Neural cell (in vitro differentiated cells): ENCODE results near the gene MAP3K19. TPM values are rescaled to one million over a fixed set of nuclear protein-coding genes. Genes with fewer than 3 reads are reported as not detected.

Experiments
- H2AFZ ChIP-seq: fragments of 200-600, 300-800 bp; sonication (generic), shearing (Covaris generic); 2 replicates; pipeline ENCODE4 v1.6.0; 2014; ENCODE audit warnings: low read depth, mild to moderate bottlenecking, antibody characterized with exemption, low read length, moderate library complexity
- H3F3A ChIP-seq: fragments of 200-600 bp; shearing (Covaris generic); 2 replicates; pipeline ENCODE4 v1.6.1; 2016; ENCODE audit warnings: mild to moderate bottlenecking, moderate library complexity, mixed read lengths, antibody characterized with exemption, low read length; ENCODE audit not compliant: insufficient read depth, poor library complexity, severe bottlenecking
- H3K27ac ChIP-seq: fragments of 200-600, 300-800 bp; sonication (generic), shearing (Covaris generic); 2 replicates; pipeline ENCODE4 v1.5.1; 2014; ENCODE audit warnings: mild to moderate bottlenecking, low read length, moderate library complexity
- H3K27me3 ChIP-seq: fragments of 300-800, 200-600 bp; sonication (generic), shearing (Covaris generic); 2 replicates; pipeline ENCODE4 v1.6.0; 2014; ENCODE audit warnings: mild to moderate bottlenecking, low read depth, low read length, moderate library complexity; ENCODE audit not compliant: insufficient read depth
- H3K36me3 ChIP-seq: fragments of 300-800, 200-600 bp; sonication (generic), shearing (Covaris generic); 2 replicates; pipeline ENCODE4 v1.5.1; 2014; ENCODE audit warnings: mild to moderate bottlenecking, antibody characterized with exemption, low read length, moderate library complexity; ENCODE audit not compliant: insufficient read depth
- H3K4me2 ChIP-seq: fragments of 300-800, 200-600 bp; sonication (generic), shearing (Covaris generic); 2 replicates; pipeline ENCODE4 v1.6.0; 2014; ENCODE audit warnings: mild to moderate bottlenecking, low read length
- H3K4me3 ChIP-seq: fragments of 300-800, 200-600 bp; sonication (generic), shearing (Covaris generic); 2 replicates; pipeline ENCODE4 v1.5.1; 2014; ENCODE audit warnings: mild to moderate bottlenecking, low read length, moderate library complexity
- H3K79me2 ChIP-seq: fragments of 200-600 bp; shearing (Covaris generic); replicated peaks from 2 replicates; pipeline ENCODE4 v1.6.0; 2014; ENCODE audit warnings: mild to moderate bottlenecking, low read length, moderate library complexity; ENCODE audit not compliant: insufficient read depth
- H3K9ac ChIP-seq: fragments of 300-800, 200-600 bp; sonication (generic), shearing (Covaris generic); 2 replicates; pipeline ENCODE4 v1.6.1; 2016; ENCODE audit warnings: mild to moderate bottlenecking, low read length, mixed read lengths
- H3K9me2 ChIP-seq: fragments of 200-600 bp; shearing (Covaris generic); 2 replicates; pipeline ENCODE4 v1.6.1; 2016; ENCODE audit warnings: mild to moderate bottlenecking, low read length, mixed read lengths; ENCODE audit not compliant: insufficient read depth
- H3K9me3 ChIP-seq: fragments of 200-600, 300-800 bp; sonication (generic), shearing (Covaris generic); 2 replicates; pipeline ENCODE4 v1.6.1; 2016; ENCODE audit warnings: mild to moderate bottlenecking, mixed run types, low read length, moderate library complexity, mixed read lengths
- H4K20me1 ChIP-seq: fragments of 200-600 bp; shearing (Covaris generic); 2 replicates; pipeline ENCODE4 v1.6.1; 2016; ENCODE audit warnings: mild to moderate bottlenecking, mixed run types; ENCODE audit not compliant: insufficient read depth
- CTCF ChIP-seq: fragments of 450-650 bp; IDR thresholded peaks from 2 replicates; pipeline ENCODE4 v1.5.1; 2014; ENCODE audit warnings: antibody characterized with exemption, mild to moderate bottlenecking, moderate library complexity; ENCODE audit not compliant: poor library complexity, severe bottlenecking
- EP300 ChIP-seq: fragments of 450-650 bp; conservative IDR thresholded peaks from 2 replicates; pipeline ENCODE4 v1.6.1; 2014; ENCODE audit warnings: antibody characterized with exemption, mild to moderate bottlenecking, moderate library complexity; ENCODE audit not compliant: poor library complexity, severe bottlenecking
- EZH2 ChIP-seq: fragments of 200-600, 300-800 bp; shearing (Covaris generic), sonication (generic); IDR thresholded peaks from 2 replicates; pipeline ENCODE4 v1.6.1; 2014; ENCODE audit warnings: antibody characterized with exemption, low read length, borderline replicate concordance, mild to moderate bottlenecking; ENCODE audit not compliant: insufficient read depth, poor library complexity, severe bottlenecking
- MXI1 ChIP-seq: fragments of 450-650 bp; conservative IDR thresholded peaks from 2 replicates; pipeline ENCODE4 v1.6.1; 2014; ENCODE audit warnings: antibody characterized with exemption, mild to moderate bottlenecking; ENCODE audit not compliant: poor library complexity, severe bottlenecking
- POLR2AphosphoS5 ChIP-seq: IDR thresholded peaks from 2 replicates; pipeline ENCODE4 v1.6.1; 2012
- RAD21 ChIP-seq: fragments of 450-650 bp; conservative IDR thresholded peaks from 2 replicates; pipeline ENCODE4 v1.6.1; 2014; ENCODE audit warnings: antibody characterized with exemption, mild to moderate bottlenecking, moderate library complexity
- REST ChIP-seq: IDR thresholded peaks from 2 replicates; pipeline ENCODE4 v1.6.1; 2012; ENCODE audit warnings: borderline replicate concordance
- SMC3 ChIP-seq: fragments of 450-650 bp; conservative IDR thresholded peaks from 2 replicates; pipeline ENCODE4 v1.6.1; 2014; ENCODE audit warnings: antibody characterized with exemption, mild to moderate bottlenecking, moderate library complexity; ENCODE audit not compliant: poor library complexity
- TAF1 ChIP-seq: IDR thresholded peaks from 2 replicates; pipeline ENCODE4 v1.6.1; 2012; ENCODE audit warnings: low read depth
- polyA plus RNA-seq: library from polyadenylated mRNA; depleted of rRNA; stranded (reverse); fragments of >200 nt; gene quantifications from 2 replicates; pipeline ENCODE4 v1.2.3, GENCODE V29; 2014

The MAP3K19 gene
- polyA plus RNA-seq, 1 donor from 2014 or later: not detected

- Histone ChIP-seq H3K9me2 (no peaks in the 10 kb centered on the region), H3K27ac (no peak overlapping the region), H3F3A (no peaks in the 10 kb centered on the region), H4K20me1 (peaks cover 14% of the 10 kb centered on the region), H3K9ac (no peak overlapping the region), H3K79me2 (peaks cover 95% of the 10 kb centered on the region), H3K9me3 (no peaks in the 10 kb centered on the region), H3K4me3 (no peak overlapping the region), H3K36me3 (no peaks in the 10 kb centered on the region), H3K27me3 (no peaks in the 10 kb centered on the region), H3K4me2 (no peak overlapping the region), H2AFZ (no peak overlapping the region)
- TF ChIP-seq CTCF: no peak
- TF ChIP-seq EP300: no peak
- no peak for TF ChIP-seq RAD21
- TF ChIP-seq REST: no peak
- no peak for TF ChIP-seq EZH2
- TF ChIP-seq SMC3: no peak
- no peak for TF ChIP-seq MXI1
- TF ChIP-seq POLR2AphosphoS5: no peak
- TF ChIP-seq TAF1: no peak
Measured at GRCh38 chr2:134932864-134933526, 114.3 kb downstream of the MAP3K19 start.

DNA sequence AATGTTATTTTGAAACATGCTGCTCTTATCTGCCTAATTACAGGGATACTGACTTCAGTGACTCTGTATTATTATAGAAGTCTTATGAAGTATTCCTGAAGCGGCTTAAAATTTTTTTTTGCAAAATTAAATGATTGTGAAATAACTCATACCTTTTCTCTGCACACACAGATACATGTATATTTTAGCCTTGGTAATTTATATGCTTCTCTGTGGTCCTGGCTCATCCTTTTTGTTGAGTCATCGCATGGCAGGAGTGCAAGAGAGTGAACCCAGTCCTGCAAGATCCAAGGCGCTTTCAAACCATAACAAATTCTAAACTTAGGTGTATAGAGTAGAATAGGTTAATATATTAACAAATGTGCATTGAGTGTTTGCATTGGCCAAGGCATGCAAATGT lies 120.1 kb downstream of the MAP3K19 start:
- H3K4me2 ChIP-seq: no peak overlapping the region

More for the DNA sequence above, 120.1 kb downstream of the MAP3K19 start:
- no peaks in the 10 kb centered on the region for H3K9me3 ChIP-seq
- TF ChIP-seq SMC3: no peak
- TF ChIP-seq REST: no peak
- no peak for TF ChIP-seq TAF1
- TF ChIP-seq MXI1: no peak
- no peak for TF ChIP-seq RAD21
- TF ChIP-seq EZH2: no peak
- TF ChIP-seq CTCF: no peak
- no peak for TF ChIP-seq POLR2AphosphoS5
- no peak for TF ChIP-seq EP300
- no peaks in the 10 kb centered on the region for H3F3A ChIP-seq
- H3K27ac ChIP-seq: no peak overlapping the region
- no peaks in the 10 kb centered on the region for H3K27me3 ChIP-seq
- H2AFZ ChIP-seq: no peak overlapping the region
- no peaks in the 10 kb centered on the region for H3K9me2 ChIP-seq
- H3K9ac ChIP-seq: no peak overlapping the region
- H3K79me2 ChIP-seq: peaks cover 96% of the 10 kb centered on the region
- H3K36me3 ChIP-seq: no peaks in the 10 kb centered on the region
- H4K20me1 ChIP-seq: peaks cover 18% of the 10 kb centered on the region
- no peak overlapping the region for H3K4me3 ChIP-seq
